ENCODE measurements around the gene SNX11.
"Not testable (repeated sequence)": the region's sequence is repeated elsewhere in the genome, so short reads cannot be mapped to it uniquely, and the experiment has no call there.

Gene SNX11

GRCh38 chr17:48107137-48108055 is at the start of gene SNX11:
SNX11 (plus strand) TSS chr17:48107766; CDS start chr17:48112044, 4,278 bp downstream.
- Mint-ChIP-seq H3K36me3 (peaks cover 1% of the 10 kb centered on the region), H3K4me1 (peaks cover 64% of the 10 kb centered on the region), H3K4me3 (peak within 1 kb of the TSS; percentile 98), H3K9me3 (no peaks in the 10 kb centered on the region), H3K27ac (peak within 1 kb of the TSS; percentile 95), H3K27me3 (no peaks in the 10 kb centered on the region)

GRCh38 chr17:48058393-48059124 is 49.0 kb upstream of the SNX11 start:
- Mint-ChIP-seq H3K27ac (peak overlapping the region; percentile 86), H3K4me1 (peaks cover 22% of the 10 kb centered on the region), H3K9me3 (no peaks in the 10 kb centered on the region), H3K36me3 (peaks cover 21% of the 10 kb centered on the region), H3K27me3 (no peaks in the 10 kb centered on the region), H3K4me3 (no peak overlapping the region)

GRCh38 chr17:48059125-48059668 is 48.4 kb upstream of the SNX11 start:
- no peak overlapping the region for H3K27ac Mint-ChIP-seq

GRCh38 chr17:48060249-48060648 is 47.3 kb upstream of the SNX11 start:
- Mint-ChIP-seq H3K27ac (no peak overlapping the region), H3K27me3 (no peaks in the 10 kb centered on the region), H3K36me3 (peaks cover 17% of the 10 kb centered on the region), H3K4me3 (no peak overlapping the region), H3K9me3 (no peaks in the 10 kb centered on the region), H3K4me1 (peaks cover 17% of the 10 kb centered on the region)

More at GRCh38 chr17:48059125-48059668, 48.4 kb upstream of the SNX11 start:
- Mint-ChIP-seq H3K4me3 (no peak overlapping the region), H3K27me3 (no peaks in the 10 kb centered on the region), H3K36me3 (peaks cover 20% of the 10 kb centered on the region), H3K4me1 (peaks cover 21% of the 10 kb centered on the region), H3K9me3 (no peaks in the 10 kb centered on the region)

GRCh38 chr17:48062273-48062672 is 45.3 kb upstream of the SNX11 start:
- no peak overlapping the region for H3K27ac Mint-ChIP-seq
- no peaks in the 10 kb centered on the region for H3K27me3 Mint-ChIP-seq
- peaks cover 7% of the 10 kb centered on the region for H3K36me3 Mint-ChIP-seq
- H3K9me3 Mint-ChIP-seq = no peaks in the 10 kb centered on the region
- H3K4me1 Mint-ChIP-seq = no peaks in the 10 kb centered on the region
- H3K4me3 Mint-ChIP-seq = no peak overlapping the region

- H3K4me1 Mint-ChIP-seq = no peaks in the 10 kb centered on the region
- peaks cover 6% of the 10 kb centered on the region for H3K36me3 Mint-ChIP-seq
- no peak overlapping the region for H3K4me3 Mint-ChIP-seq
- H3K9me3 Mint-ChIP-seq = no peaks in the 10 kb centered on the region
- H3K27ac Mint-ChIP-seq = no peak overlapping the region
- H3K27me3 Mint-ChIP-seq = no peaks in the 10 kb centered on the region
Measured at GRCh38 chr17:48064638-48065037, 42.9 kb upstream of the SNX11 start.

- H3K4me1 Mint-ChIP-seq = no peaks in the 10 kb centered on the region
- no peaks in the 10 kb centered on the region for H3K27me3 Mint-ChIP-seq
- peaks cover 4% of the 10 kb centered on the region for H3K36me3 Mint-ChIP-seq
- H3K27ac Mint-ChIP-seq = no peak overlapping the region
- H3K4me3 Mint-ChIP-seq = no peak overlapping the region
- H3K9me3 Mint-ChIP-seq = no peaks in the 10 kb centered on the region
Measured at GRCh38 chr17:48066192-48066591, 41.4 kb upstream of the SNX11 start.

- H3K9me3 Mint-ChIP-seq = no peaks in the 10 kb centered on the region
- no peaks in the 10 kb centered on the region for H3K27me3 Mint-ChIP-seq
- H3K36me3 Mint-ChIP-seq = peaks cover 2% of the 10 kb centered on the region
- H3K27ac Mint-ChIP-seq = no peak overlapping the region
- H3K4me3 Mint-ChIP-seq = no peak overlapping the region
- no peaks in the 10 kb centered on the region for H3K4me1 Mint-ChIP-seq
Measured at GRCh38 chr17:48066656-48067055, 40.9 kb upstream of the SNX11 start.

- Mint-ChIP-seq H3K27ac (no peak overlapping the region), H3K4me1 (no peaks in the 10 kb centered on the region), H3K36me3 (peaks cover 2% of the 10 kb centered on the region), H3K27me3 (no peaks in the 10 kb centered on the region), H3K9me3 (no peaks in the 10 kb centered on the region), H3K4me3 (no peak overlapping the region)
Measured at GRCh38 chr17:48067245-48067644, 40.3 kb upstream of the SNX11 start.

- H3K27ac Mint-ChIP-seq, H3K9me3 Mint-ChIP-seq, H3K4me3 Mint-ChIP-seq, H3K4me1 Mint-ChIP-seq, H3K36me3 Mint-ChIP-seq, H3K27me3 Mint-ChIP-seq: not testable (repeated sequence)
Measured at GRCh38 chr17:48067808-48068207, 39.8 kb upstream of the SNX11 start.

GRCh38 chr17:48068491-48068961 is 39.0 kb upstream of the SNX11 start:
- no peak overlapping the region for H3K4me3 Mint-ChIP-seq
- no peaks in the 10 kb centered on the region for H3K9me3 Mint-ChIP-seq
- H3K36me3 Mint-ChIP-seq = peaks cover 2% of the 10 kb centered on the region
- H3K4me1 Mint-ChIP-seq = no peaks in the 10 kb centered on the region
- no peaks in the 10 kb centered on the region for H3K27me3 Mint-ChIP-seq
- H3K27ac Mint-ChIP-seq = no peak overlapping the region

GRCh38 chr17:48070195-48070594 is 37.4 kb upstream of the SNX11 start:
- Mint-ChIP-seq H3K27me3 (no peaks in the 10 kb centered on the region), H3K27ac (no peak overlapping the region), H3K36me3 (peaks cover 2% of the 10 kb centered on the region), H3K4me3 (no peak overlapping the region), H3K9me3 (no peaks in the 10 kb centered on the region), H3K4me1 (no peaks in the 10 kb centered on the region)

GRCh38 chr17:48071654-48072053 is 35.9 kb upstream of the SNX11 start:
- Mint-ChIP-seq H3K4me3 (no peak overlapping the region), H3K27me3 (no peaks in the 10 kb centered on the region), H3K27ac (no peak overlapping the region), H3K9me3 (no peaks in the 10 kb centered on the region), H3K4me1 (no peaks in the 10 kb centered on the region), H3K36me3 (peaks cover 2% of the 10 kb centered on the region)

GRCh38 chr17:48072811-48073210 is 34.8 kb upstream of the SNX11 start:
- not testable (repeated sequence) for H3K9me3 Mint-ChIP-seq, H3K4me3 Mint-ChIP-seq, H3K36me3 Mint-ChIP-seq, H3K27me3 Mint-ChIP-seq, H3K27ac Mint-ChIP-seq, H3K4me1 Mint-ChIP-seq

- not testable (repeated sequence) for H3K36me3 Mint-ChIP-seq, H3K27ac Mint-ChIP-seq, H3K27me3 Mint-ChIP-seq, H3K4me1 Mint-ChIP-seq, H3K4me3 Mint-ChIP-seq, H3K9me3 Mint-ChIP-seq
Measured at GRCh38 chr17:48073566-48074094, 33.9 kb upstream of the SNX11 start.
